ENCODE data around the gene PTPRA.
A peak's percentile ranks its signal among the peaks of the same experiment; 100 is the strongest.
"Not testable (repeated sequence)": the region's sequence is repeated elsewhere in the genome, so short reads cannot be mapped to it uniquely, and the experiment has no call there.

PTPRA gene

GRCh38 chr20:3010985-3011723, 137.9 kb downstream of the PTPRA start:
- DNase-seq, result no peak

- DNase-seq, result no peak
Measured at GRCh38 chr20:3011752-3012151, 138.5 kb downstream of the PTPRA start.

GRCh38 chr20:3013771-3014170, 140.5 kb downstream of the PTPRA start:
- DNase-seq, result no peak

- DNase-seq, result no peak
Measured at GRCh38 chr20:3014179-3014578, 140.9 kb downstream of the PTPRA start.

DNA sequence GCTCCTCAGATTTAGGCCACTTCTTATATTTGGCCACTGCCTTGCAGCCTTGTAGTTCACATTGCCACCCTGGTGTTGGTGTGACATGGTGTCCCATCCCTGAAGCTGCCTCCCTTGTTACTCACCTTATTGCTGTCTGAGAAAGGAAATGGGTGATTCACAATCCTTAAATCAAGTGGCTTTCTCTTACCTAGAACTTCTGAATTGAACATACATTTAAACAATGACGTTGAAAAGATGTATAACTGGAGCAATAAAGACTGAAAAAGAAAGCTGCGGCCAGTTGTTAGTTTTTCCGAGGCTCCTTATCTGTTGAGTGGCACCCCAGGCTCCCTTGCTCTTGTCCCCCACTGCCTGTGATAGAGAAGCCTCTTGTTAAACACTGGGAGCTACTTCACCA, 141.4 kb downstream of the PTPRA start:
- DNase-seq, result no peak

GRCh38 chr20:3015302-3015701, 142.0 kb downstream of the PTPRA start:
- DNase-seq, result not testable (repeated sequence)

DNA sequence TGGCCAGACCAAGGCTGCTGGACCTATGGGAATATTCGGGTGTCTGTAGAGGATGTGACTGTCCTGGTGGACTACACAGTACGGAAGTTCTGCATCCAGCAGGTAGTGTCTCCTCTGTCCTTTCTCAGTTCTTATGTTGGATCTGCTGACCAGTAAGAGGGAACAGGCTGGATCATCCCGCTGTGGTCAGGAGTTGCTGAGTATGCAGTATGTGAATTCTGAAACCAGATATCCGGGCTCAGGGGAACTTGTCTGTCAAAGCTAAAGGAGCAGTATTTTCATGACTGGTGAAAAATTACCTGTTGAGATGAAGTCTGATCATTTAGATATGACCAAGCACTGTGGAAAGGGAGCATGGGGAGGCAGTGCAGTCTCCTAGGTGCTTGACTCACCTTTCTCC, 148.0 kb downstream of the PTPRA start:
- no peak for DNase-seq

DNA sequence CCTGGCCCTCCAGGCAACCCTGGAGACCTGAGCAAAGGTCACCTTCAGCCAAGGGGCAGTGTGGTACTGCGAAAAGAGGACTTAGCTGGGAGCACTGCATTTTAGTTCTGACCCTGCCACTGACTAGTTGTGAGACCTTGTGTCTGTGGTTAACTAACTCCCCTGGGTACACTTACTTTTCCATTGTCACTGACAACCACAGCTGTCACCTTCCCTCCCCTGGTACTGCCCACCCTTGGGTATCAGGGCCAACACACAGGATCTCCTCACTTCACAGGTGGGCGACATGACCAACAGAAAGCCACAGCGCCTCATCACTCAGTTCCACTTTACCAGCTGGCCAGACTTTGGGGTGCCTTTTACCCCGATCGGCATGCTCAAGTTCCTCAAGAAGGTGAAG, 148.5 kb downstream of the PTPRA start:
- no peak for DNase-seq

- DNase-seq, result not testable (repeated sequence)
Measured at GRCh38 chr20:3022559-3023490, 149.5 kb downstream of the PTPRA start.

- DNase-seq, result no peak
Measured at GRCh38 chr20:3027987-3028386, 154.7 kb downstream of the PTPRA start.

DNA sequence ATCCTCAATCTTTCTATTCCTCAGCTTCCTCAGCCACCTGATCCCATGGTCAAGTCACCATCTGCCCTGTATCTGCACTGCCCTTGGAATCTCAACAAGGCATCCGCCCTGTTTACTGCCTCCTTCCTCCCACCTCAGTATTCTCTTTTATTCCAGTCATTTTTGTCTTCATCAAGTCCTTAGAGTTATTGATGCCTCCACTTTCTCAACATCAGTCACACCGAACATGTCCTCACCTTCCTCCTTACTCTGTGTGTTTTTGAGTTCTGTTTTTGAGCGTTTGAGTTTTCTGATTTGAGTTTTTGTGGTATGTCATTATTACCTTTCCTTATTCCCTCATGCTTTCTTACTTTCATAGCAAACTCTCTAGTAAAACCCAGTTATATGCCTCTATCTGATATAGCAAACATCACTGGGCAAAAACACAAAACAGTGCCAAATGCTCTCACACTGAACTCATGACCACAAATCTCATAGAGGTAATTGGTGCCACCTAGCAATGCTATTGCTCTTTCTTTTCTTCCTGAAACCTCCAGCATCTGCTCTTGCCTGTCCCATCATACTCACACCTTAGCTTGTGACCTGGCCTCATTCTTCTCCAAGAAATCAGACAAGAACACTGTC, 158.4 kb downstream of the PTPRA start:
- DNase-seq, result no peak

GRCh38 chr20:3032624-3033023, 159.3 kb downstream of the PTPRA start:
- no peak for DNase-seq

DNA sequence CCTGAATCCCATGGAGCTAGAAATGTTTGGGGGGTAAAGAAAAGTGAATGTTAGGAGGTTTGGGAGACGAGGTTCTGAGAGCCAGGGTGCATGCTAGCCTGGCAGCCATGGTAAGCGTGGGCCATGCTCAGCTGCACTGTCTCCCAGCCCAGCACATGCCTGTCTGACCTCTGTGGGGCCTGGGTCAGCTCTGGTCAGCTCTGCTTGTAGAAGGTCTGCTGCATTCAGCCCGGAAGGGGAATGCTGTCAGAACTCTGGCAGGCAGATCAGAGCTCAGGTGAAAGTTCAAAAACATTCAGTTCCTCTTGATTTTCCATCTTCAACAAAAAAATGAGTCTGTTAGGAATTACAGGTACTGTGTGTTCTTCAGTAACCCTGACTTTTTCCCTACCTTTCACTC, 164.4 kb downstream of the PTPRA start:
- DNase-seq, result no peak

DNA sequence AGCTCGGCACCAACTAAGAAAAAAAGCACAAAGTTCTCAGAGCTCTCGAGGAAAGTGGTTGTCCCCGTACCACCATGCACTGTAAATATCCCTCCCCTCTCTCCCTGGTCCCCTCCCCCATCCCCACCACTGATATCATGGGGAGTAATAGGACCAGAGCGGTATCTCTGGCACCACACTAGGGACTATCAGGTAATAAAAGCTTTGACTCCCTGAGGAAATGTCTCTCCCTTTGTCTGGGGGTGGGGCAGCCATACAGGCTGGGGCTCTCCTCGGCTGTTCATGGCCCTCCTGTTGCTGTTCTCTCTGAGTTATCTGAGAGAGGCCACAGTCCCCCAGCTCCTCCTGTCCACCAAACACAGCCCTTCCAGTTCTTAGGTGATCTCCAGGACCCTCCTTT, 165.2 kb downstream of the PTPRA start:
- no peak for DNase-seq

DNA sequence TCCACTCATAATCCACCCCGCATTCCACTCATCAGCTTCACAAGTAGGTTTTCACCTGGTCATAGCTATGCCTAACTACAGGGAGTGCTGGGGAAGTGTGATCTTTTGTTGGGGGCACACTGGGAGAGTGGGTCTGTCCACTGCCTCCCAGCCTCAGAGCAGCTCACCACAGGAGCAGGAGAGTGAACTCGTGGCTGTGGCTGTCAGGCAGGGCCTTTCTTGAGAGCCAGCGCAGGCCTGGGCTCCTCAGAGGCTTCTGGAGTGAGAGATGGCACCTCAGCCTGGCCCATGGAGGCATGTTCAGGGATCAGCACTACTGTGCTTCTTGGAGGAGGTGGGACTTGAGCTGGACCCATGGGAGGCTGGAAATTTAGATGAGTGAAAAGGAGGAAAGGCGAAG, 166.1 kb downstream of the PTPRA start:
- no peak for DNase-seq

DNA sequence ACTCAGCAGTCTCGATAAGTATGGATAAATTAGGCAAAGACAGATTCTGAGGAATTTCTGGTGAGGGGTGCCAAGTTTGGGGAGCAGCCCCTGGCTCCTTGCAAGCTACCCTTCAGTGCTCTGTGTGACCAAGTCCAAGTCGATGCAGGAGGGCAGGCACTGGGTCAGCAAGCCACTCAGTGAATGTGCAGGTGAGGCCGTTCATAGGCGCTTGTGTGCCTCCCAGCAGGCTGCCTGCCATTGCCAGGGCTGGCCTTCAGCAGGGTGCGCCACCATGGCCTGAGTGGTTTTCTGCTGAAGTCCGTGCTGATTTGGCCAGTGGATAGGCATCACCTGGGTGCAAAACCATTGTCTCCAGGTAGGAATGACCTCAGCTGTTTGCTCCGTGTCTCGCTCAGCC, 166.8 kb downstream of the PTPRA start:
- no peak for DNase-seq

GRCh38 chr20:3041854-3042409, 168.7 kb downstream of the PTPRA start:
- DNase-seq, result no peak

- no peak for DNase-seq
Measured at GRCh38 chr20:3042625-3043024, 169.3 kb downstream of the PTPRA start.

GRCh38 chr20:3043322-3043721, 170.0 kb downstream of the PTPRA start, which contains the start of gene GNRH2:
TSS of gene GNRH2 (plus strand) at chr20:3043622. CDS start at chr20:3044415, 793 bp downstream.
- no peak for DNase-seq

GRCh38 chr20:3044336-3044965, 171.2 kb downstream of the PTPRA start:
- DNase-seq, result no peak

GRCh38 chr20:3045042-3045815, 171.9 kb downstream of the PTPRA start:
- peak; percentile 85 to 94 for DNase-seq
